KOPT-K1 (cell line): ENCODE data around the gene PSMD6.

ENCODE experiments used
- H3K27ac ChIP-seq: fragments of 200-600 bp; sonication (generic); 2 replicates; pipeline ENCODE4 v1.5.1; 2016; ENCODE audit warnings: antibody characterized with exemption, mild to moderate bottlenecking, low read depth, low read length; ENCODE audit not compliant: poor library complexity, severe bottlenecking
- H3K36me3 ChIP-seq: fragments of 200-600 bp; sonication (generic); 2 replicates; pipeline ENCODE4 v1.5.1; 2017; ENCODE audit warnings: antibody characterized with exemption, mild to moderate bottlenecking, low read length, moderate library complexity; ENCODE audit not compliant: insufficient read depth
- H3K9me3 ChIP-seq: fragments of 200-600 bp; sonication (generic); 2 replicates; pipeline ENCODE4 v1.5.1; 2017; ENCODE audit warnings: antibody characterized with exemption, low read length, mild to moderate bottlenecking; ENCODE audit not compliant: insufficient read depth, poor library complexity, severe bottlenecking

Gene PSMD6

GRCh38 chr3:63968612-63969350, 54.5 kb downstream of the PSMD6 start:
- no peaks in the 10 kb centered on the region for H3K9me3 ChIP-seq
- H3K36me3 ChIP-seq, result peaks cover 10% of the 10 kb centered on the region
- peak overlapping the region; percentile 88 for H3K27ac ChIP-seq

GRCh38 chr3:63967675-63968611, 55.4 kb downstream of the PSMD6 start:
- Histone ChIP-seq H3K36me3 (peaks cover 2% of the 10 kb centered on the region), H3K27ac (peak overlapping the region; percentile 88), H3K9me3 (no peaks in the 10 kb centered on the region)

- Histone ChIP-seq H3K27ac (peak overlapping the region; percentile 88), H3K9me3 (no peaks in the 10 kb centered on the region), H3K36me3 (no peaks in the 10 kb centered on the region; the same call in 1 of the 2 replicates)
Measured at GRCh38 chr3:63966871-63967270, 56.4 kb downstream of the PSMD6 start.

GRCh38 chr3:63966007-63966406, 57.3 kb downstream of the PSMD6 start:
- no peaks in the 10 kb centered on the region for H3K9me3 ChIP-seq
- H3K36me3 ChIP-seq, result no peaks in the 10 kb centered on the region; the same call in 1 of the 2 replicates
- peak overlapping the region; percentile 88 for H3K27ac ChIP-seq

GRCh38 chr3:63964681-63965485, 58.4 kb downstream of the PSMD6 start:
- Histone ChIP-seq H3K9me3 (no peaks in the 10 kb centered on the region), H3K27ac (peak overlapping the region; percentile 28), H3K36me3 (no peaks in the 10 kb centered on the region; the same call in 1 of the 2 replicates)

- Histone ChIP-seq H3K9me3 (no peaks in the 10 kb centered on the region), H3K27ac (no peak overlapping the region), H3K36me3 (no peaks in the 10 kb centered on the region; the same call in 1 of the 2 replicates)
Measured at GRCh38 chr3:63963496-63963895, 59.8 kb downstream of the PSMD6 start.

GRCh38 chr3:63961891-63962290, 61.4 kb downstream of the PSMD6 start:
- Histone ChIP-seq H3K36me3 (peaks cover 4% of the 10 kb centered on the region), H3K9me3 (no peaks in the 10 kb centered on the region)

More at GRCh38 chr3:63961891-63962290, 61.4 kb downstream of the PSMD6 start:
- no peak overlapping the region for H3K27ac ChIP-seq
